ENCODE data around the gene DCBLD1. TPM values are rescaled to one million over a fixed set of nuclear protein-coding genes. Genes with fewer than 3 reads are reported as not detected.

The DCBLD1 gene
- total RNA-seq, 1 experiment from 2014 or later = 39.3 TPM

Other genes with a start within 250 kb of the DCBLD1 start
- 0.19 and 0.75 TPM in 2 replicates for gene VGLL2, start 217.1 kb upstream of the DCBLD1 start, total RNA-seq (2014; rRNA removed)
- 49.3 and 53.4 TPM in 2 replicates for gene ROS1, start 56.7 kb upstream of the DCBLD1 start, total RNA-seq (2014; rRNA removed)
- gene GOPC, start 119.8 kb downstream of the DCBLD1 start, total RNA-seq (2014; rRNA removed) = 43.7 and 44.2 TPM in 2 replicates
- 17.4 and 18.9 TPM in 2 replicates for gene NUS1, start 192.8 kb downstream of the DCBLD1 start, total RNA-seq (2014; rRNA removed)